Stomach (tissue), 4 donors: Measurements from ENCODE around the gene RPL15.

Experiments
- CTCF ChIP-seq, 7 experiments: fragments of 450-650 bp in 4 of 7; fragments of 200-600 bp in 3 of 7; sonication (generic) in 3 of 7; IDR thresholded peaks; one replicate each; pipeline ENCODE4 v1.5.1; 2016 to 2019; ENCODE audit warnings: antibody characterized with exemption in 7 of 7, control low read depth in 2 of 7, mild to moderate bottlenecking in 1 of 7
- EP300 ChIP-seq: sonication (generic); formaldehyde crosslinking; IDR thresholded peaks from one replicate; pipeline ENCODE4 v1.6.1; 2017; ENCODE audit warnings: antibody characterized with exemption
- POLR2A ChIP-seq, 4 donors: fragments of 450-650 bp; IDR thresholded peaks; one replicate each; pipeline ENCODE4 v1.6.1; 2016; ENCODE audit warnings: antibody characterized with exemption in 4 of 4, control low read depth in 2 of 4, mild to moderate bottlenecking in 1 of 4, moderate library complexity in 1 of 4
- POLR2AphosphoS5 ChIP-seq, 3 donors: sonication (generic); formaldehyde crosslinking; IDR thresholded peaks; one replicate each; pipeline ENCODE4 v1.6.1; 2016; ENCODE audit warnings: antibody characterized with exemption in 3 of 3

GRCh38 chr3:23959135-23959900 lies 42.4 kb downstream of the RPL15 start:
- no peak for TF ChIP-seq CTCF (IDR thresholded peaks at IDR 0.05)
- TF ChIP-seq POLR2A (IDR thresholded peaks at IDR 0.05), result no peak
- peak in 2 of 3 donors; percentile 17 to 64 for TF ChIP-seq POLR2AphosphoS5 (IDR thresholded peaks at IDR 0.05)
- TF ChIP-seq EP300, result no peak
